Measurements from ENCODE around the gene BCAS3.
"Not testable (repeated sequence)": the region's sequence is repeated elsewhere in the genome, so short reads cannot be mapped to it uniquely, and the experiment has no call there.

The BCAS3 gene

GRCh38 chr17:60790205-60790604, 112.6 kb downstream of the BCAS3 start:
- no peak for TF ChIP-seq ZFX (IDR thresholded peaks at IDR 0.05; ENCODE audit: borderline replicate concordance)
- no peak for TF ChIP-seq CTCF (IDR thresholded peaks at IDR 0.05)
- peak overlapping the region; percentile 3; the same call in 1 of the 2 replicates for H3K27ac ChIP-seq

- no peak overlapping the region for H3K27ac ChIP-seq
- TF ChIP-seq ZFX (IDR thresholded peaks at IDR 0.05; ENCODE audit: borderline replicate concordance) (no peak), CTCF (IDR thresholded peaks at IDR 0.05) (no peak)
These were observed 114.7 kb downstream of the BCAS3 start for GRCh38 chr17:60792250-60792898.

GRCh38 chr17:60798576-60798975, 120.9 kb downstream of the BCAS3 start:
- no peak for TF ChIP-seq ZFX (IDR thresholded peaks at IDR 0.05; ENCODE audit: borderline replicate concordance)
- H3K27ac ChIP-seq, result no peak overlapping the region

- no peak overlapping the region for H3K27ac ChIP-seq
- TF ChIP-seq CTCF (IDR thresholded peaks at IDR 0.05) (no peak), ZFX (IDR thresholded peaks at IDR 0.05; ENCODE audit: borderline replicate concordance) (no peak)
These were observed 124.7 kb downstream of the BCAS3 start for GRCh38 chr17:60802377-60802776.

GRCh38 chr17:60803059-60803458, 125.4 kb downstream of the BCAS3 start:
- H3K27ac ChIP-seq, result no peak overlapping the region
- no peak for TF ChIP-seq ZFX (IDR thresholded peaks at IDR 0.05; ENCODE audit: borderline replicate concordance)
- TF ChIP-seq CTCF (IDR thresholded peaks at IDR 0.05), result no peak

GRCh38 chr17:60804831-60805230, 127.2 kb downstream of the BCAS3 start:
- no peak overlapping the region for H3K27ac ChIP-seq
- TF ChIP-seq CTCF (IDR thresholded peaks at IDR 0.05) (no peak), ZFX (IDR thresholded peaks at IDR 0.05; ENCODE audit: borderline replicate concordance) (no peak)

- TF ChIP-seq ZFX (IDR thresholded peaks at IDR 0.05; ENCODE audit: borderline replicate concordance), result no peak
- TF ChIP-seq CTCF (IDR thresholded peaks at IDR 0.05), result no peak
These were observed 131.8 kb downstream of the BCAS3 start for GRCh38 chr17:60809421-60809820.

GRCh38 chr17:60814941-60815340, 137.3 kb downstream of the BCAS3 start:
- H3K27ac ChIP-seq, result not testable (repeated sequence)

More at GRCh38 chr17:60809421-60809820, 131.8 kb downstream of the BCAS3 start:
- no peak overlapping the region for H3K27ac ChIP-seq
